Body of pancreas (tissue), 4 donors: ENCODE measurements around the gene TTLL10.
"Not testable (repeated sequence)": the region's sequence is repeated elsewhere in the genome, so short reads cannot be mapped to it uniquely, and the experiment has no call there.

Source experiments
- POLR2A ChIP-seq, 3 donors: fragments of 450-650 bp; IDR thresholded peaks; one replicate each; pipeline ENCODE4 v1.6.1; 2016; ENCODE audit warnings: antibody characterized with exemption in 3 of 3, mild to moderate bottlenecking in 2 of 3
- TF ChIP-seq, protein P1 (sequence below), 7 experiments: fragments of 450-650 bp in 4 of 7; fragments of 200-600 bp in 3 of 7; sonication (generic) in 3 of 7; IDR thresholded peaks; one replicate each; pipeline ENCODE4 v1.5.1; 2016 to 2019; ENCODE audit warnings: antibody characterized with exemption in 7 of 7

DNA sequence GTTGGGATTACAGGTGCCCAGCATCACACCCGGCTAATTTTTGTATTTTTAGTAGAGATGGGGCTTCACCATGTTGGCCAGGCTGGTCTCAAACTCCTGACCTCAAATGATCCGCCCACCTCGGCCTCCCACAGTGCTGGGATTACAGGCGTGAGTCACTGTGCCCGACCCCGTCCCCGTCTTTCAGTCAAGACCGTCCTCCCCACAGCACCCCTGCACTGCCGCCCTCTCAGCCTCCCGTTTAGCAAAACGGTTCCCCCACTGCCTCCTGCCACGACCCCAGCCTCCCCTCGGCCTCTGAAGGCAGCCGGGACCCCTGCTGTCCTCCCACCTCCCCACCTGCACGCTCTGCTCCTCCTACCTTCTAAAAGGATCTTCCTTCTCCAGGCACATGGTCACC, 31.3 kb upstream of the TTLL10 start:
- TF ChIP-seq, protein P1, sequence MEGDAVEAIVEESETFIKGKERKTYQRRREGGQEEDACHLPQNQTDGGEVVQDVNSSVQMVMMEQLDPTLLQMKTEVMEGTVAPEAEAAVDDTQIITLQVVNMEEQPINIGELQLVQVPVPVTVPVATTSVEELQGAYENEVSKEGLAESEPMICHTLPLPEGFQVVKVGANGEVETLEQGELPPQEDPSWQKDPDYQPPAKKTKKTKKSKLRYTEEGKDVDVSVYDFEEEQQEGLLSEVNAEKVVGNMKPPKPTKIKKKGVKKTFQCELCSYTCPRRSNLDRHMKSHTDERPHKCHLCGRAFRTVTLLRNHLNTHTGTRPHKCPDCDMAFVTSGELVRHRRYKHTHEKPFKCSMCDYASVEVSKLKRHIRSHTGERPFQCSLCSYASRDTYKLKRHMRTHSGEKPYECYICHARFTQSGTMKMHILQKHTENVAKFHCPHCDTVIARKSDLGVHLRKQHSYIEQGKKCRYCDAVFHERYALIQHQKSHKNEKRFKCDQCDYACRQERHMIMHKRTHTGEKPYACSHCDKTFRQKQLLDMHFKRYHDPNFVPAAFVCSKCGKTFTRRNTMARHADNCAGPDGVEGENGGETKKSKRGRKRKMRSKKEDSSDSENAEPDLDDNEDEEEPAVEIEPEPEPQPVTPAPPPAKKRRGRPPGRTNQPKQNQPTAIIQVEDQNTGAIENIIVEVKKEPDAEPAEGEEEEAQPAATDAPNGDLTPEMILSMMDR (IDR thresholded peaks at IDR 0.05): not testable (repeated sequence)
- not testable (repeated sequence) for TF ChIP-seq POLR2A (IDR thresholded peaks at IDR 0.05)
